HEK293T (cell line): ENCODE measurements around the gene FAM3D.

Experiments
- CTCF ChIA-PET: fragments of 350-600 bp; formaldehyde crosslinking; extraction: SDS; loops from one replicate; lab custom pipeline; 2021; ENCODE audit warnings: antibody characterized with exemption, inconsistent platforms; lab: Yijun Ruan, JAX
- POLR2A ChIA-PET: fragments of 350-600 bp; formaldehyde crosslinking; extraction: SDS; loops from one replicate; lab custom pipeline; 2020; ENCODE audit warnings: antibody characterized with exemption, inconsistent platforms; lab: Yijun Ruan, JAX
- DNase-seq: peaks from one replicate; pipeline ENCODE4 v3.0.0; 2012; ENCODE audit warnings: mixed read lengths; ENCODE audit errors: extremely low spot score
- ARNT ChIP-seq: fragments of 450-650 bp; IDR thresholded peaks from 2 replicates; pipeline ENCODE4 v1.6.1; 2017; ENCODE audit warnings: mild to moderate bottlenecking
- BHLHE40 ChIP-seq: fragments of 450-650 bp; IDR thresholded peaks from 2 replicates; pipeline ENCODE4 v1.6.1; 2016; ENCODE audit warnings: mild to moderate bottlenecking, moderate library complexity, borderline replicate concordance
- CTBP1 ChIP-seq: fragments of 450-650 bp; IDR thresholded peaks from 2 replicates; pipeline ENCODE4 v1.6.1; 2016; ENCODE audit warnings: borderline replicate concordance
- ELF4 ChIP-seq: fragments of 450-650 bp; IDR thresholded peaks from 2 replicates; pipeline ENCODE4 v1.6.1; 2017; ENCODE audit warnings: antibody characterized with exemption
- FOXA1 ChIP-seq: fragments of 450-650 bp; IDR thresholded peaks from 2 replicates; pipeline ENCODE4 v1.6.1; 2016; ENCODE audit warnings: mild to moderate bottlenecking
- FOXK2 ChIP-seq: fragments of 450-650 bp; IDR thresholded peaks from 2 replicates; pipeline ENCODE4 v1.6.1; 2016; ENCODE audit warnings: mild to moderate bottlenecking
- FOXM1 ChIP-seq: fragments of 450-650 bp; IDR thresholded peaks from 2 replicates; pipeline ENCODE4 v1.6.1; 2017; ENCODE audit warnings: mild to moderate bottlenecking, borderline replicate concordance
- HDGF ChIP-seq: fragments of 450-650 bp; IDR thresholded peaks from 2 replicates; pipeline ENCODE4 v1.6.1; 2017; ENCODE audit warnings: antibody characterized with exemption, borderline replicate concordance
- LEF1 ChIP-seq: fragments of 450-650 bp; IDR thresholded peaks from 2 replicates; pipeline ENCODE4 v1.6.1; 2017; ENCODE audit warnings: mild to moderate bottlenecking, borderline replicate concordance
- NFRKB ChIP-seq: fragments of 450-650 bp; IDR thresholded peaks from 2 replicates; pipeline ENCODE4 v1.6.1; 2016; ENCODE audit warnings: mild to moderate bottlenecking, moderate library complexity
- PKNOX1 ChIP-seq: fragments of 450-650 bp; IDR thresholded peaks from 2 replicates; pipeline ENCODE4 v1.6.1; 2016
- SP1 ChIP-seq: fragments of 450-650 bp; IDR thresholded peaks from 2 replicates; pipeline ENCODE4 v1.6.1; 2017
- SUZ12 ChIP-seq: fragments of 450-650 bp; IDR thresholded peaks from 2 replicates; pipeline ENCODE4 v1.6.1; 2016; ENCODE audit warnings: mild to moderate bottlenecking
- TARDBP ChIP-seq: fragments of 450-650 bp; IDR thresholded peaks from 2 replicates; pipeline ENCODE4 v1.6.1; 2016
- ZNF384 ChIP-seq: fragments of 450-650 bp; IDR thresholded peaks from 2 replicates; pipeline ENCODE4 v1.6.1; 2016

The FAM3D gene

GRCh38 chr3:58672880-58673279 lies 6.3 kb upstream of the FAM3D start:
- POLR2A ChIA-PET, result no interaction called here
- no peak for TF ChIP-seq TARDBP
- no peak for TF ChIP-seq PKNOX1
- no peak for TF ChIP-seq SUZ12
- no peak for TF ChIP-seq LEF1
- no peak for TF ChIP-seq FOXK2
- TF ChIP-seq HDGF, result no peak
- TF ChIP-seq FOXM1, result no peak
- no peak for TF ChIP-seq ARNT
- no peak for TF ChIP-seq BHLHE40
- TF ChIP-seq FOXA1, result no peak
- no peak for TF ChIP-seq NFRKB
- TF ChIP-seq ELF4, result no peak
- no peak for TF ChIP-seq CTBP1
- no peak for DNase-seq
- CTCF ChIA-PET, result no interaction called here

- DNase-seq, result no peak
- ChIA-PET CTCF (no interaction called here), POLR2A (no interaction called here)
- TF ChIP-seq ELF4, result no peak
- TF ChIP-seq FOXA1, result no peak
These were observed 5.9 kb upstream of the FAM3D start for GRCh38 chr3:58672451-58672850.

GRCh38 chr3:58670506-58671135 lies 4.0 kb upstream of the FAM3D start:
- no peak for DNase-seq
- CTCF ChIA-PET, result no interaction called here
- TF ChIP-seq CTBP1 (no peak), FOXA1 (no peak), TARDBP (no peak), PKNOX1 (no peak), FOXM1 (no peak)
- POLR2A ChIA-PET, result no interaction called here

GRCh38 chr3:58668247-58668646 lies 1.7 kb upstream of the FAM3D start:
- no peak for DNase-seq
- ChIA-PET POLR2A (no interaction called here), CTCF (no interaction called here)
- TF ChIP-seq ELF4 (no peak), PKNOX1 (no peak), SP1 (no peak), TARDBP (no peak), BHLHE40 (no peak), HDGF (no peak), FOXM1 (no peak), FOXA1 (no peak), SUZ12 (no peak), CTBP1 (no peak), FOXK2 (no peak), ARNT (no peak)

GRCh38 chr3:58667704-58668103 lies 1.1 kb upstream of the FAM3D start:
- ChIA-PET POLR2A (no interaction called here), CTCF (no interaction called here)
- TF ChIP-seq SP1, result no peak
- no peak for TF ChIP-seq FOXA1
- no peak for DNase-seq

- no peak for DNase-seq
- ChIA-PET CTCF (no interaction called here), POLR2A (no interaction called here)
- TF ChIP-seq FOXM1, result no peak
- no peak for TF ChIP-seq TARDBP
- no peak for TF ChIP-seq PKNOX1
- TF ChIP-seq NFRKB, result no peak
- no peak for TF ChIP-seq ELF4
These were observed 655 bp upstream of the FAM3D start for GRCh38 chr3:58667229-58667628.

- ChIA-PET POLR2A (no interaction called here), CTCF (no interaction called here)
- no peak for DNase-seq
- no peak for TF ChIP-seq HDGF
These were observed 1.2 kb downstream of the FAM3D start for GRCh38 chr3:58665405-58665804.

GRCh38 chr3:58664611-58665010 lies 2.0 kb downstream of the FAM3D start:
- DNase-seq, result no peak
- no peak for TF ChIP-seq FOXK2
- no peak for TF ChIP-seq ZNF384
- TF ChIP-seq TARDBP, result no peak
- TF ChIP-seq PKNOX1, result no peak
- no peak for TF ChIP-seq ELF4
- TF ChIP-seq HDGF, result no peak
- TF ChIP-seq ARNT, result no peak
- TF ChIP-seq NFRKB, result no peak
- POLR2A ChIA-PET, result no interaction called here
- CTCF ChIA-PET, result no interaction called here
